Measurements from ENCODE around the gene PLEKHM3. TPM values are rescaled to one million over a fixed set of nuclear protein-coding genes. Genes with fewer than 3 reads are reported as not detected.

The PLEKHM3 gene
- total and polyA plus RNA-seq, 2 of the 13 experiments (the other 11 are each of a cell fraction or from before 2014, with no cell fraction given) = 4.5 to 4.7 TPM

- TF ChIP-seq ZBTB25 (CRISPR knock-in tag; IDR thresholded peaks at IDR 0.05) (no peak; the same call in 1 of the 2 replicates), ZNF710 (CRISPR knock-in tag; IDR thresholded peaks at IDR 0.05; ENCODE audit: borderline replicate concordance) (peak; percentile 74), FIP1L1 (IDR thresholded peaks at IDR 0.05; ENCODE audit: borderline replicate concordance, insufficient read depth, low read depth, low read length) (no peak), ZNF17 (CRISPR knock-in tag; IDR thresholded peaks at IDR 0.05) (no peak), ZNF343 (CRISPR knock-in tag; IDR thresholded peaks at IDR 0.05) (no peak), ZNF101 (CRISPR knock-in tag; IDR thresholded peaks at IDR 0.05; ENCODE audit: borderline replicate concordance, low read depth) (no peak; the same call in 1 of the 2 replicates), PBX3 (CRISPR knock-in tag; IDR thresholded peaks at IDR 0.05; ENCODE audit: borderline replicate concordance) (no peak), ZNF709 (CRISPR knock-in tag; IDR thresholded peaks at IDR 0.05) (no peak), ZNF513 (CRISPR knock-in tag; conservative IDR thresholded peaks at IDR 0.05) (no peak), SRSF1 (optimal IDR thresholded peaks at IDR 0.05; ENCODE audit: low read depth, low read length) (no peak), ZNF276 (CRISPR knock-in tag; IDR thresholded peaks at IDR 0.05; ENCODE audit: low read depth) (0 out of 2 replicates have a peak, but pooled peaks have one; percentile 15), ZNF296 (CRISPR knock-in tag; conservative IDR thresholded peaks at IDR 0.05) (no peak), RCOR2 (CRISPR knock-in tag; IDR thresholded peaks at IDR 0.05) (peak; percentile 88), HOXD1 (CRISPR knock-in tag; IDR thresholded peaks at IDR 0.05) (peak; percentile 75; the same call in 1 of the 2 replicates), NR2F6 (IDR thresholded peaks at IDR 0.05) (peak; percentile 89), NR2F6 (CRISPR knock-in tag; IDR thresholded peaks at IDR 0.05) (peak; percentile 91), ZNF569 (CRISPR knock-in tag; IDR thresholded peaks at IDR 0.05; ENCODE audit: borderline replicate concordance) (no peak), ZC3H13 (CRISPR knock-in tag; IDR thresholded peaks at IDR 0.05) (no peak), KLF13 (CRISPR knock-in tag; IDR thresholded peaks at IDR 0.05) (no peak), ZNF550 (CRISPR knock-in tag; IDR thresholded peaks at IDR 0.05; ENCODE audit: borderline replicate concordance) (no peak)
- TF ChIP-seq, protein P1, sequence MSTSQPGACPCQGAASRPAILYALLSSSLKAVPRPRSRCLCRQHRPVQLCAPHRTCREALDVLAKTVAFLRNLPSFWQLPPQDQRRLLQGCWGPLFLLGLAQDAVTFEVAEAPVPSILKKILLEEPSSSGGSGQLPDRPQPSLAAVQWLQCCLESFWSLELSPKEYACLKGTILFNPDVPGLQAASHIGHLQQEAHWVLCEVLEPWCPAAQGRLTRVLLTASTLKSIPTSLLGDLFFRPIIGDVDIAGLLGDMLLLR (CRISPR knock-in tag; IDR thresholded peaks at IDR 0.05) = peak; percentile 60; the same call in 1 of the 2 replicates
Measured at GRCh38 chr2:207847807-207848544, 177.4 kb downstream of the PLEKHM3 start (continued).

All from HepG2 (cell line).